GM12874 (cell line): ENCODE measurements around the gene TH.

Source experiments
- CTCF ChIP-seq: IDR thresholded peaks from 2 replicates; pipeline ENCODE4 v1.5.1; 2011; ENCODE audit warnings: low read depth, mild to moderate bottlenecking, control low read depth, low read length, moderate library complexity; ENCODE audit not compliant: insufficient read depth

Gene TH

DNA sequence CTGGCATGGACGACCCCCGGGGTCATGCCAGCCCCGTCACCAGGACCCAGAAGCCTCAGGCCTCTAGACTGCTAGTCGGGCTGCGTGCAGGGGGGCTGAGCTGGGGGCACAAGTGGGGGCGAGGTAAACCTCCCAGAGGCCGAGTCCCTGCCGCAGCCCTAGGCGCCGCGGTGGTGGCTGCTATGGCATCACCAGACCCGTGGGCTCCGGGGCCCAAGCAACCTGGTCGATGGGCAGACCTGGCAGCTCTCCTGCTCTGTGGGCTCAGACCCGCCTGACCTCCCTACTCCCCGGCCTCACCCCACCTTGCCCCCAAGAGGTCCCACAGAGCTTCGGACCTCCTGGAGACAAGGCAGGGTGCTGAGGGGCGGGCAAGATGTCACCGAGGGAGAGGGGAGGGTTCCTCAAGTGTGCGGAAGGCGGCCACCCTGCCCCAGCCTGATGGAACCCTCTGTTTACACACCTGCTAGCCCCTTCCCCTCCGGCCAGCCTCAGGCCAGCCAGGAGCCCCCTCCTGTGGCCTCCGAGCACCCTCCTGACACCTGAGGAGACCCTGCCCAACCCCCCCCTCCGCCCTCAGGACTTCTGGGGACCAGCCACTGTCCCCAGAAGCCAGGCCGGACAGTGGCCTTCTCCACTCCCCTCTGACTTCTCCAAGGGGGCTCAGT is 41.8 kb downstream of the TH start:
- no peak for TF ChIP-seq CTCF

DNA sequence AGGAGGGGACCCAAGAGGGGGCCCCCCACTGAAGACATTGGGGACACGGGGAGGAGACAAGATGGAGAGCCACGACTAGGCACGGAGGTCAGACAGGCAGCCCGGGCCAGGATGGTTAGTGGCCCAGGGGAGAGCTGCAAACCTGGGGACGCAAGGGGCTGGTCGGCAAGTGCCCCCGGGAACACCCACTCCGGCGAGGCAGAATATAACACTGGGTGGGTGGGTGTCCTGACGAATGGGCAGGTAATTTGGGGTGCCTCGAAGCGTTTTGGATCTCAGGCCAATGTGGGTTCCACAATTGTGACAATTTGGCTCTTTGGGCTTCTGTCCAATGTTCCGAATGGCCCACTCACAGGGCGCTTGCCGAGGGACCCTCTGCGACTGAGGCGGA is 42.3 kb downstream of the TH start:
- no peak for TF ChIP-seq CTCF

DNA sequence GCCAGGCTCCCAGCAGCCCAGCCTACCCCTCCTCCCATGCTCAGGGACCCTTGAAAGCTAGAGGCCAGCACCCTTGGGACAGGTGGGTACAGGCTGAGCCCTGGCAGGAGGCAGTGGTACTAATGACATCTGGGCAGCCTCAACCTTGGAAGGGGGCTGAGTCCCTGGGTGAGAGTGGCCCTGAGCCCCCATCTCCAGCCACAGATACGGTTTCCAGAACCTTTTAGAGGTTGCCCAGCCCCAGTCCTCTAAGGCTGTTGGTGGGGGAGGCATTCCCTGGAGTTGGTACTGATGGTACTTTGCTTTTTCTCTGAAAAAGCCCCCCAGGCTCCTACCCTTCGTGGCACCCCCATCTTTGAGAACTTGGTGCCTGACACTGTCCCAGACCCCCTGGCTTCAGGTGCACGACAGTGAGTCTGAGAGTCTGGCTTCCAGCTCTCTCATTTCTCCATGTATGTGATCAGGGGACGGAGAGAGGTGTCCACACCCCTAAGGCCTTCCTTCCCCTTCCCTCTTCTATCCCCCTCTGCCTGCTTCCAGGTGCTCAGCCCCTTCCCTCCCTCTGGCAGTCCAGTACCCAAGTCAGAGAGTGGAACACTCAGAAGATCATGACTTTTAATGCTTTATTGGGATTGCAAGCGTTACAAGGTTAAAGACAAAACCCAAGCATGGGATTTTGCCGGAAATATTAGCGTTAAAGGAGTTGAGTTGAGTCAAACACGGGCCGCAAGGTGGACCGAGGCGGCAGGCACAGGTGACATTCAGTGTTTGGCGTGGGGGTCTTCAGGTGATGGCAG is 42.9 kb downstream of the TH start:
- no peak for TF ChIP-seq CTCF

- TF ChIP-seq CTCF, result no peak
Observed at GRCh38 chr11:2128130-2128510, 43.5 kb downstream of the TH start.

GRCh38 chr11:2127482-2128129 is 44.0 kb downstream of the TH start:
- no peak for TF ChIP-seq CTCF

DNA sequence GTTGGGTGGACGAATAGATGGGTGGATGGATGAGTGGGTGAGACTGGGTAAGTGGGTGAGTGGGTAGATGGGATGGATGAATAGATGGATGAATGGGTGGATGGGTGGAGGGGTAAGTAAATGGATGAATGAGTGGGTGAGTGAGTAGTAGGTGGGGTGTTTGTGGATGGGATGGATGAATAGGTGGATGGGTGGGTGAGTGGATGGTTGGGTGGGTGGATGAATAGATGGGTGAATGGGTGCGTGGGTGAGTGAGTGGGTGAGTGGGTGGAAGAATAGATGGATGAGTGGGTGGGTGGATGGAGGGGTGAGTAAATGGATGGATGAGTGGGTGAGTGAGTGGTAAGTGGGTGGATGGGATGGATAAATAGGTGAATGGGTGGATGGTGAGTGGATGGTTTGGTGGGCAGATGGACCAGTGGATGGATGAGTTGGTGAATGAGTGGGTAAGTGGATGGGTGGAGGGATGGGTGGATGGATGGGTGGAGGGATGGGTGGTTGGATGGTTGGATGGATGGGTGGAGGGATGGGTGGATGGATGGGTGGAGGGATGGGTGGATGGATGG is 45.0 kb downstream of the TH start:
- no peak for TF ChIP-seq CTCF

- TF ChIP-seq CTCF, result no peak
Observed at GRCh38 chr11:2123628-2123960, 48.0 kb downstream of the TH start.
